AG08395 (cell line): ENCODE results near the gene CAPZA1.
A peak's percentile ranks its signal among the peaks of the same experiment; 100 is the strongest.

Experiments used
- DNase-seq: peaks from one replicate; pipeline ENCODE4 v3.0.0; 2012; ENCODE audit warnings: mixed read lengths, low spot score

CAPZA1 gene

GRCh38 chr1:112715264-112716053 is 95.8 kb downstream of the CAPZA1 start, which contains the start of gene PPM1J:
Gene PPM1J (minus strand): TSS chr1:112715332. CDS start chr1:112715301, 31 bp downstream.
- DNase-seq = peak; percentile 97

- DNase-seq = peak; percentile 90
Measured at GRCh38 chr1:112716133-112716720, 96.6 kb downstream of the CAPZA1 start.

- no peak for DNase-seq
Measured at GRCh38 chr1:112717263-112717873, 97.7 kb downstream of the CAPZA1 start.

GRCh38 chr1:112718691-112719418 is 99.2 kb downstream of the CAPZA1 start:
- peak; percentile 81 for DNase-seq

- DNase-seq = no peak
Measured at GRCh38 chr1:112719706-112720105, 100.1 kb downstream of the CAPZA1 start.

- no peak for DNase-seq
Measured at GRCh38 chr1:112720800-112721199, 101.2 kb downstream of the CAPZA1 start.
